GM10248 (cell line): ENCODE results near the gene WDR70.
A peak's percentile ranks its signal among the peaks of the same experiment; 100 is the strongest.

ENCODE experiments used
- CTCF ChIA-PET: fragments of 300-600 bp; sonication (Branson Sonifier 250); formaldehyde crosslinking; extraction: SDS; loops from one replicate; lab custom pipeline; 2021; ENCODE audit warnings: antibody characterized with exemption; lab: Yijun Ruan, JAX
- POLR2A ChIA-PET: fragments of 350-650 bp; sonication (Branson Sonifier 250); formaldehyde crosslinking; extraction: SDS; loops from one replicate; lab custom pipeline; 2020; ENCODE audit warnings: antibody characterized with exemption; lab: Yijun Ruan, JAX
- DNase-seq: peaks from one replicate; pipeline ENCODE4 v3.0.0; 2012; ENCODE audit errors: extremely low spot score
- CTCF ChIP-seq: IDR thresholded peaks from 2 replicates; pipeline ENCODE4 v1.5.1; 2012; ENCODE audit warnings: mild to moderate bottlenecking, low read depth; ENCODE audit errors: extremely low read depth, missing control alignments, control extremely low read depth

The WDR70 gene

GRCh38 chr5:37723162-37723961 lies 344.2 kb downstream of the WDR70 start:
- no peak for DNase-seq
- TF ChIP-seq CTCF = peak; percentile 27
- ChIA-PET POLR2A (interaction anchor here (0.5 kb wide), 1 partner anchor 353 kb away, joined by 4 read pairs; the partner anchor contains the start of gene NUP155), CTCF (interaction anchor here (0.6 to 5.3 kb wide), 16 partner anchors 9 to 468 kb away, joined by 3 to 31 read pairs (median 4); no protein-coding TSS in a partner anchor)

- TF ChIP-seq CTCF = no peak
- ChIA-PET POLR2A (no interaction called here), CTCF (interaction anchor here (1.1 to 5.3 kb wide), 5 partner anchors 11 to 80 kb away, joined by 3 to 31 read pairs (median 5); no protein-coding TSS in a partner anchor)
- no peak for DNase-seq
Observed at GRCh38 chr5:37724395-37725125, 345.4 kb downstream of the WDR70 start.

DNA sequence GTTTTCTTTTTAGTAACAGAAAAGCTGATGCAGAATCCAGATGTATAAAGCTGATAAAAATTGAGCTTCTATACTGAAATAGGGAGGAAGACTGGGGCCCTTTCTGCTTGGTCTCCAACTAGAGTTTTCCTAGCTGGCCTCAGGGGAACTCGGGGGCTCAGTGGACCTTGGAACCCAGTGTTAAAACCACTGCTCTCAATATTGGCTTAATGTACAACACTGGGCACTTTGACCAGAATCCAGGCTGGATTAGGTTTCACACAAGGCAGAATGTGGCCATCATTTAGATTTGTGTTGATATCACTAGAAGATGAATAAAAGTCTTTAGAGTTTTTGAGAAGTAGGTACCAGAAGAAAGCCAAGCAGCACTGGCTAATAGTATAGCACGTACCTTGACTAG lies 346.1 kb downstream of the WDR70 start:
- no peak for DNase-seq
- ChIA-PET POLR2A (no interaction called here), CTCF (interaction anchor here (1.1 to 5.3 kb wide), 5 partner anchors 10 to 81 kb away, joined by 3 to 31 read pairs (median 5); no protein-coding TSS in a partner anchor)
- TF ChIP-seq CTCF = no peak

GRCh38 chr5:37727238-37727637 lies 348.1 kb downstream of the WDR70 start:
- no peak for DNase-seq
- TF ChIP-seq CTCF = no peak
- ChIA-PET CTCF (interaction anchor here (1.6 kb wide), 1 partner anchor 8 kb away, joined by 5 read pairs; no protein-coding TSS in a partner anchor), POLR2A (no interaction called here)

- POLR2A ChIA-PET = no interaction called here
- CTCF ChIA-PET = no interaction called here
- TF ChIP-seq CTCF = no peak
- no peak for DNase-seq
Observed at GRCh38 chr5:37730896-37731455, 351.9 kb downstream of the WDR70 start.

DNA sequence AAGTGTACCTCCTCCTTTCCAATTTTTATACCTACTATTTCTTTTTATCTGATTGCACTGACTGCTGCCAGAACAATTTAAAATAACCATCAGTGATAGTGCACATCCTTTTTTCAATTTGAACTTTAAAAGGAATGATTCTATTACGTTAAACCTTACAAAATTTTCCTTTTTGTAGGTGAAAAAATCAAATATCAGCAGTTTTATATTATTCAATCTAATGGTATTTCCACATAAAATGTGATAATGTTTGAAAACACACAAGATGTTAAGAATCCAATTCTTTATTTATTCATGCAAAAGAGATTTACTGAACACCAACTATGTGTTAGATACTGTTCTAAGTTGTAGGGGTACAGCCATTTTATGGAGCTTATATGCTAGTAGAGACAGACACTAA lies 355.0 kb downstream of the WDR70 start:
- TF ChIP-seq CTCF = no peak
- no peak for DNase-seq
- ChIA-PET POLR2A (no interaction called here), CTCF (interaction anchor here (2.7 kb wide), 1 partner anchor 10 kb away, joined by 18 read pairs; no protein-coding TSS in a partner anchor)
